Spleen (tissue), 11 donors: Measurements from ENCODE around the gene METTL4. TPM values are rescaled to one million over a fixed set of nuclear protein-coding genes. Genes with fewer than 3 reads are reported as not detected.
"Not testable (repeated sequence)": the region's sequence is repeated elsewhere in the genome, so short reads cannot be mapped to it uniquely, and the experiment has no call there.

Source experiments
- DNase-seq: peaks from one replicate; pipeline ENCODE4 v3.0.0-alpha.2; 2020
- H3K27ac ChIP-seq, 8 donors: fragments of 200-600 bp; sonication (generic) in 7 of 8; 1 replicate in 4 of 8; 2 replicates in 4 of 8; pipeline versions ENCODE4 v1.5.0 to v1.8.0; 2016 to 2021; ENCODE audit warnings: inconsistent platforms in 4 of 8, mild to moderate bottlenecking in 4 of 8, moderate library complexity in 1 of 8
- H3K27me3 ChIP-seq, 7 donors: fragments of 200-600 bp; sonication (generic) in 6 of 7; replicated peaks in 1 of 7; 1 replicate in 4 of 7; 2 replicates in 3 of 7; pipeline versions ENCODE4 v1.5.0 to v1.8.0; 2016 to 2021; ENCODE audit warnings: inconsistent platforms in 3 of 7, mild to moderate bottlenecking in 1 of 7
- H3K36me3 ChIP-seq, 6 donors: fragments of 200-600 bp; sonication (generic) in 5 of 6; 1 replicate in 4 of 6; 2 replicates in 2 of 6; pipeline versions ENCODE4 v1.5.0 to v1.8.0; 2016 to 2021; ENCODE audit warnings: inconsistent platforms in 2 of 6
- H3K4me1 ChIP-seq, 6 donors: fragments of 200-600 bp; sonication (generic) in 5 of 6; 1 replicate in 3 of 6; 2 replicates in 3 of 6; pipeline versions ENCODE4 v1.5.0 to v1.8.0; 2016 to 2021; ENCODE audit warnings: inconsistent platforms in 3 of 6
- H3K4me3 ChIP-seq, 8 donors: fragments of 200-600 bp; sonication (generic) in 7 of 8; 1 replicate in 4 of 8; 2 replicates in 4 of 8; pipeline versions ENCODE4 v1.5.0 to v1.8.0; 2016 to 2021; ENCODE audit warnings: inconsistent platforms in 4 of 8, mild to moderate bottlenecking in 4 of 8, moderate library complexity in 2 of 8
- H3K9me3 ChIP-seq, 8 donors: fragments of 200-600 bp; sonication (generic) in 7 of 8; 1 replicate in 4 of 8; 2 replicates in 4 of 8; pipeline versions ENCODE4 v1.5.0 to v1.8.0; 2016 to 2021; ENCODE audit warnings: inconsistent platforms in 4 of 8
- POLR2A ChIP-seq, 3 donors: fragments of 450-650 bp; IDR thresholded peaks; one replicate each; pipeline ENCODE4 v1.5.1; 2017; ENCODE audit warnings: antibody characterized with exemption in 3 of 3, mild to moderate bottlenecking in 1 of 3
- POLR2AphosphoS5 ChIP-seq, 3 donors: sonication (generic); formaldehyde crosslinking; IDR thresholded peaks; one replicate each; pipeline ENCODE4 v1.5.1; 2017; ENCODE audit warnings: antibody characterized with exemption in 3 of 3
- WGBS, 5 donors: extraction: QIAGEN DNeasy Blood & Tissue Kit in 3 of 5; methylation state at CpG; one replicate each; pipeline versions ENCODE4 v1.1.5 to v1.1.7; 2013 to 2018; 5-methylcytosine and 5-hydroxymethylcytosine counted together
- intact Hi-C: fragments of 100-400 bp; cut with DNase I; formaldehyde crosslinking; loops from one replicate; pipeline ENCODE4 v1.15.0; 2023; ENCODE audit warnings: low total_unique reads
- polyA plus RNA-seq, 3 donors: library from polyadenylated mRNA; stranded (reverse); fragments of 200-250 nt; gene quantifications; one replicate each; pipeline ENCODE4 v1.2.1, GENCODE V29; 2013
- total RNA-seq, 7 donors: library from RNA; depleted of rRNA in 3 of 7; stranded (reverse); fragments of >200 nt in 3 of 7; fragmentation: NEBNext Ultra II Directional in 4 of 7; extraction: Animal tissue kit (Norgen Biotek cat#: 25700) in 4 of 7; gene quantifications; one replicate each; pipeline versions ENCODE4 v1.1.0 to v1.2.1, GENCODE V29; 2016 to 2021
- TF ChIP-seq, protein P1 (sequence below), 11 experiments: fragments of 200-600 bp in 7 of 11; fragments of 450-650 bp in 4 of 11; sonication (generic) in 4 of 11; IDR thresholded peaks in 8 of 11; conservative IDR thresholded peaks in 3 of 11; 1 replicate in 7 of 11; 2 replicates in 4 of 11; pipeline versions ENCODE4 v1.4.0 to v1.8.0; 2016 to 2021; ENCODE audit warnings: antibody characterized with exemption in 11 of 11, inconsistent platforms in 4 of 11, mild to moderate bottlenecking in 1 of 11
- donor health status: healthy with polysubstance abuse.
- donor health status: DM: no; HTN: no; CAD: no; lungs with moderate emphysema.
- donor health status: DM: no; HTN: no; CAD: no.
- donor health status: Bipolar disorder and iron deficiency.
- donor health status: healthy.
- donor health status: DM: no; HTN: no; CAD: no.
- donor health status: DM: yes; HTN: yes; CAD: no.

The METTL4 gene
- total and polyA plus RNA-seq, 10 donors = 9.1 to 30.8 (median 14.9) TPM

DNA sequence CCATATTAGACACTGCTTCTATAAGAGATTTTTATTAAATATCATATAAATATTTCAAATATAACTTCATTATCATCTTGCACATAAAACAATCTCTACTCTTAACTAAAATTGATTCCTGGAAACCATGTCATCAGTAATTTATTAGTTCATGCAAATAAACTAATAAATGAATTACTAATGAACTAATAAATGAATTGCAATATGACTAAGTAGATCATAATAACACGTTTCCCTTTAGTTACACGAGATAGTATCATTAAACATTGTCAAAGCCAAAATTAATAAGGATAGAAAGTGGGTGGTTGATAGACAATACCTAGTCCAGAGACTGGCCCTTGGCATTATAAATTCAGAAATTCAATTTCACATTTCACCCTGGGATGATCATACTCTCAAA lies 26.1 kb downstream of the METTL4 start:
- DNase-seq = no peak
- Histone ChIP-seq H3K4me3 (no peak overlapping the region), H3K4me1 (peaks cover 0 to 22% (median 4%) of the 10 kb centered on the region in 6 donors), H3K27me3 (no peaks in the 10 kb centered on the region), H3K36me3 (peaks cover 0 to 59% (median 16%) of the 10 kb centered on the region in 6 donors), H3K27ac (no peak overlapping the region), H3K9me3 (no peaks in the 10 kb centered on the region)
- intact Hi-C loops = loop anchor here (10.0 kb wide), 3 partner anchors 210 to 1680 kb away; no protein-coding TSS in a partner anchor
- TF ChIP-seq POLR2AphosphoS5 (IDR thresholded peaks at IDR 0.05) (no peak), POLR2A (IDR thresholded peaks at IDR 0.05) (no peak)
- TF ChIP-seq, protein P1, sequence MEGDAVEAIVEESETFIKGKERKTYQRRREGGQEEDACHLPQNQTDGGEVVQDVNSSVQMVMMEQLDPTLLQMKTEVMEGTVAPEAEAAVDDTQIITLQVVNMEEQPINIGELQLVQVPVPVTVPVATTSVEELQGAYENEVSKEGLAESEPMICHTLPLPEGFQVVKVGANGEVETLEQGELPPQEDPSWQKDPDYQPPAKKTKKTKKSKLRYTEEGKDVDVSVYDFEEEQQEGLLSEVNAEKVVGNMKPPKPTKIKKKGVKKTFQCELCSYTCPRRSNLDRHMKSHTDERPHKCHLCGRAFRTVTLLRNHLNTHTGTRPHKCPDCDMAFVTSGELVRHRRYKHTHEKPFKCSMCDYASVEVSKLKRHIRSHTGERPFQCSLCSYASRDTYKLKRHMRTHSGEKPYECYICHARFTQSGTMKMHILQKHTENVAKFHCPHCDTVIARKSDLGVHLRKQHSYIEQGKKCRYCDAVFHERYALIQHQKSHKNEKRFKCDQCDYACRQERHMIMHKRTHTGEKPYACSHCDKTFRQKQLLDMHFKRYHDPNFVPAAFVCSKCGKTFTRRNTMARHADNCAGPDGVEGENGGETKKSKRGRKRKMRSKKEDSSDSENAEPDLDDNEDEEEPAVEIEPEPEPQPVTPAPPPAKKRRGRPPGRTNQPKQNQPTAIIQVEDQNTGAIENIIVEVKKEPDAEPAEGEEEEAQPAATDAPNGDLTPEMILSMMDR (IDR thresholded peaks at IDR 0.05 in 8 of 11, conservative IDR thresholded peaks at IDR 0.05 in 3 of 11) = no peak
- 76 to 88% (median 82%) methylated on average over 2 of the region's 2 CpGs for WGBS, 5 donors

DNA sequence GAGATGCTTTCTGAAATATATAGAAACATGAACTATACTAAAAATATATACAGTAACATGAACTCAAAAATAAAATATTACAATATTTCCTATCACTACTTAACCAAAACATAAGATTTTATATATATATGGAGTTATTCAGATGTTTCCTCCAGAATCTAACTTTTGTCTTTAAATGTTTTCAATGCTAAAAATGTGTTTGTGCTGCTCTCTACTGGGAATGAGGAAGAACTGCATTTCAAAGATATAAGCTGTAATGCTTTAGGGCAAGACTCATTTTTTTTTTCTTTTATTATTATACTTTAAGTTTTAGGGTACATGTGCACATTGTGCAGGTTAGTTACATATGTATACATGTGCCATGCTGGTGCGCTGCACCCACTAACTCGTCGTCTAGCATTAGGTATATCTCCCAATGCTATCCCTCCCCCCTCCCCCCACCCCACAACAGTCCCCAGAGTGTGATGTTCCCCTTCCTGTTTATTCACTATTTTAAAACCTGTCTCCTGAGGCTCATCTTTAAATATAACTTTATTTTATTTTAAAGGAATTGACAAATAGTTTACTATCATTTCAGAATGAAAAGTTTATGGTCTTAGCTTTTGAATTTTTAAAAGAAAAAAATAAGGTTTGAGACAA lies 29.3 kb downstream of the METTL4 start:
- not testable (repeated sequence) for H3K27me3 ChIP-seq, H3K9me3 ChIP-seq, H3K4me3 ChIP-seq, H3K27ac ChIP-seq, DNase-seq
- Histone ChIP-seq H3K4me1 (peaks cover 0 to 13% (median 2%) of the 10 kb centered on the region in 6 donors), H3K36me3 (peaks cover 0 to 54% (median 4%) of the 10 kb centered on the region in 6 donors)
- intact Hi-C loops = loop anchor here (10.0 kb wide), 3 partner anchors 207 to 1677 kb away; no protein-coding TSS in a partner anchor
- WGBS, 5 donors = 11 to 15% methylated on average over 3 of the region's 3 CpGs; no CpG with 5 or more reads in 3 of the 5 donors
- TF ChIP-seq, protein P1 (IDR thresholded peaks at IDR 0.05 in 8 of 11, conservative IDR thresholded peaks at IDR 0.05 in 3 of 11) = peak; percentile 44 to 75 (median 67)

DNA sequence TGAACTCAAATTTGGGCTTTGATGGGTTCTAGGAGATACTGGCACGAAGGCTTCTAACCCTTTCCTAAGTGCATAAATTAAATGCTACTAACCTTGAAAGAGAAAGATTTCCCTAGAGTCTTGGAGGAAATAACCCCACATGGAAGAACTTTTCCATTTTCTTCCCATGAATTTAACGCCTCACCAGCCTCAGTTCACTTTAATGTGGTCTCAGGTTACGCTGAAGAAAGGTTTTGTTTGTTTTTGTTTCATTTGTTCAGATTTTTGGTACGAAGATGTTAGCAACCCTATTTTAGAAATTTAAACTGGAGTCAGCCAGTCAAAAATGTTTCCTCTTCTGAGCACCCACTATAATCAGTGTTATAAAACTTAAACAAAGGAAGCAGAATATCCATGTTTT lies 30.7 kb downstream of the METTL4 start:
- intact Hi-C loops = loop anchor here (10.0 kb wide), 3 partner anchors 206 to 1676 kb away; no protein-coding TSS in a partner anchor
- Histone ChIP-seq H3K36me3 (peaks cover 0 to 41% (median under 1%) of the 10 kb centered on the region in 6 donors), H3K4me1 (peaks cover 0 to 18% (median 3%) of the 10 kb centered on the region in 6 donors), H3K27ac (no peak overlapping the region), H3K9me3 (no peaks in the 10 kb centered on the region), H3K4me3 (no peak overlapping the region), H3K27me3 (no peaks in the 10 kb centered on the region)
- TF ChIP-seq, protein P1 (IDR thresholded peaks at IDR 0.05 in 8 of 11, conservative IDR thresholded peaks at IDR 0.05 in 3 of 11) = no peak
- no peak for TF ChIP-seq POLR2A (IDR thresholded peaks at IDR 0.05)
- no peak for TF ChIP-seq POLR2AphosphoS5 (IDR thresholded peaks at IDR 0.05)
- WGBS, 5 donors = 80 to 93% (median 87%) methylated on average over 4 of the region's 4 CpGs
- no peak for DNase-seq

DNA sequence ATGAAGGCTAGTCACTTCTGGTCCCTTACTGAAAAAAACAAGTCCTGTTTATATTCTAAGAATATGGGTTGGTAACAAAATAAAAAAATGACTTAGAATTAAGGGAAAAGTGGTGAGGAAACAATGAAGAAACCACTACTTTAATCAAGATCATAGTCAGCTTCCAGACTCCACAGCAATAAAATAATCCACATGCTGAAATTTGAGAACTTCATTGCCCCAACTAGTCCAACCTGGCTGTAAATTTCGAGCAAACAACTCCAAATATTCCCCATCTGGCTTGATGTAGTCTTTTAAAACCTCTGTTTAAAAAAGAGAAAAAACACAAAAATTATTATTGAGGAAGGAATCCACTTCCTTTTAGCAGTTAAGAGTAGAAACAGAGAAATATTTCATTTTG lies 32.5 kb downstream of the METTL4 start:
- WGBS, 5 donors = 55 to 79% (median 63%) methylated on average over 1 of the region's 1 CpG
- H3K27me3 ChIP-seq = no peaks in the 10 kb centered on the region
- no peak overlapping the region for H3K27ac ChIP-seq
- TF ChIP-seq, protein P1 (IDR thresholded peaks at IDR 0.05 in 8 of 11, conservative IDR thresholded peaks at IDR 0.05 in 3 of 11) = no peak
- TF ChIP-seq POLR2A (IDR thresholded peaks at IDR 0.05) (no peak), POLR2AphosphoS5 (IDR thresholded peaks at IDR 0.05) (no peak)
- peaks cover 0 to 23% (median 4%) of the 10 kb centered on the region in 6 donors for H3K4me1 ChIP-seq
- peaks cover 0 to 38% (median 2%) of the 10 kb centered on the region in 6 donors for H3K36me3 ChIP-seq
- intact Hi-C loops = no loop called here
- H3K4me3 ChIP-seq = no peak overlapping the region
- no peak for DNase-seq
- H3K9me3 ChIP-seq = no peaks in the 10 kb centered on the region
